Measurements from ENCODE around the gene TLCD2. TPM values are rescaled to one million over a fixed set of nuclear protein-coding genes. Genes with fewer than 3 reads are reported as not detected.
A peak's percentile ranks its signal among the peaks of the same experiment; 100 is the strongest.

TLCD2 gene
- total RNA-seq, 1 donor from 2014 or later = 0.09 TPM

DNA sequence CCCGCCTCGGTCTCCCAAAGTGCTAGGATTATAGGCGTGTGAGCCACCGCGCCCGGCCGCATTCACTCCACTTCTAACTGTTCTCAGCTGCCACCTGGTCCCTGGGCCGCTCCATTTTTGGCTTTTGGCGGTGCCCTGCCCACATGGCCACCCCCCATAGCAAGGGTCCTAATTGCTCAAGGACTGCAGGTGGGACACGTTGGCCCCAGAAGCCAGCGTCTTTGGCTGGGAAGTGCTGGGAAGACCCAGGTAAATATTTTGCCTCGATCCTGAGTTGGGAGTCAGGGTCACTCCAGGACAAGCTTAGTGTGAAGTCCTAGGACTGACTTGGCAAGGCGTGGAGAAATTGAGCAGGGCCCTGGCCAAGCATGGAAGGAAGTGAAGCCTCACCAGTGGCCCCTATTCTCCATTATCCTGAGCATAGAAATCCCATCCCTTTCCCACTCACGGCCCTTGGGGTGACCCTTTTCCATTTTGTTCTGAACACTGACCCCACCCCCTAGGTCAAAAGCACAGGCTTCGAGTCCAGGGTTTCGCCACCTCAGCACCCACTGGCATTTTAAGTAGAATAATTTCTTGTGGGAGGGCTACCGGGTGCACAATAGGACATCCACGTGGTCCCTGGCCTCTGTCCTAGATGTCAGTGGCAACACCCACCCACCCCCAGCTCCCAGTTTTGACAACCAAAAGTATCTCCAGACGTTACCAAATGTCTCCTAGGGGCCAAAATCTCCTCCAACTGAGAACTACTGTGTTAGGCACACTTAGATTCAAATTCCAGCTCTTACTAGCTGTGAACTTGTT, 8.4 kb upstream of the TLCD2 start:
- H3K27ac Mint-ChIP-seq = peak overlapping the region; percentile 96

DNA sequence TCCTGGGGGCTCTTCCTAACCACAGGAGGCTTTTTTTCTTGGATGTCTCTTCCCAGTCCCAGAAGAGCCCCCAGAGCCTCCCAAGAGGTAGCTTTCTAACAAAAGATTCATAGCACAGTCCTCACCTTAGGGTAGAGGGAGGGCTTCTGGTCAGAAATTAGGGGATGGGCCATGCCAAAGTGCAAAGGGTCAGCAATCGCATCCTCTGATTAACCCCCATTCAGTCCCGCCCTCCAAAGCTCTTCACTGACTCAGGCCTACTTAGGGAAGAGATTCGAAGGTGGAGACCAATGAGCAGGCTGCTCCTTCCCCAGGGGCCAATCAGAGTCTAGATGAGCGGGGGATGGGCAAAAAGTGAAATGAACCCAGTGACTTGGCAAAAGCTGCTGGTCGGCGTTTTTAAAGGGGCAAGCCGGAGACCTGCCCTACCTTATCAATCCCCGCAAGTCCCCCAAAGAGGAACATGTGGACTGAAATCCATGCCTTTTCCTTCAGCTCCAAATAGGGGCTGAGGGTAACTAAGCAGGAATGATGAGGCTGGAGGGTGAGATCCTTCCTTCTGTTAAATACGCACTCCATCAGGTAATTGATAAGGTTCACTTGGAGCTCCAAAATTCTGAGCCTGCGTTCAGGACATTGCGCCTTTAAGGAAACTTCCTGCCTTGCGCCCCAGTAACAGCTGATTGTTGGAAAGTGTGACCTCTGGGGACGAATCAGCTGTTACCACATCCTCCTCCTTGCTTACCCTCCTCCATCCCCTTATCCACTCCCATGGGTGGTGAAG, 6.9 kb upstream of the TLCD2 start:
- peak overlapping the region; percentile 95 for H3K4me3 Mint-ChIP-seq (ENCODE audit: low read depth)
- peak overlapping the region; percentile 96 for H3K27ac Mint-ChIP-seq
- H3K9me3 Mint-ChIP-seq = no peaks in the 10 kb centered on the region
- H3K36me3 Mint-ChIP-seq (ENCODE audit: low read depth) = peaks cover 13% of the 10 kb centered on the region
- peaks cover 13% of the 10 kb centered on the region for H3K27me3 Mint-ChIP-seq (ENCODE audit: low read depth)
- peaks cover 18% of the 10 kb centered on the region for H3K4me1 Mint-ChIP-seq (ENCODE audit: low read depth)
- intact Hi-C loops (cut with micrococcal nuclease) = loop anchor here (1.0 to 5.0 kb wide), 6 partner anchors 32 to 586 kb away; partner anchors contain the start of genes OVCA2, PRPF8, RILP and SMG6
- DNase-seq (ENCODE audit: low spot score) = peak; percentile 86

More for the DNA sequence above, 8.4 kb upstream of the TLCD2 start:
- peaks cover 6% of the 10 kb centered on the region for H3K27me3 Mint-ChIP-seq (ENCODE audit: low read depth)
- no peak for DNase-seq (ENCODE audit: low spot score)
- H3K4me1 Mint-ChIP-seq (ENCODE audit: low read depth) = peaks cover 26% of the 10 kb centered on the region
- no peaks in the 10 kb centered on the region for H3K36me3 Mint-ChIP-seq (ENCODE audit: low read depth)
- peak overlapping the region; percentile 95 for H3K4me3 Mint-ChIP-seq (ENCODE audit: low read depth)
- intact Hi-C loops (cut with micrococcal nuclease) = loop anchor here (5.0 kb wide), 1 partner anchor 324 kb away; the partner anchor contains the start of gene OVCA2
- no peaks in the 10 kb centered on the region for H3K9me3 Mint-ChIP-seq

DNA sequence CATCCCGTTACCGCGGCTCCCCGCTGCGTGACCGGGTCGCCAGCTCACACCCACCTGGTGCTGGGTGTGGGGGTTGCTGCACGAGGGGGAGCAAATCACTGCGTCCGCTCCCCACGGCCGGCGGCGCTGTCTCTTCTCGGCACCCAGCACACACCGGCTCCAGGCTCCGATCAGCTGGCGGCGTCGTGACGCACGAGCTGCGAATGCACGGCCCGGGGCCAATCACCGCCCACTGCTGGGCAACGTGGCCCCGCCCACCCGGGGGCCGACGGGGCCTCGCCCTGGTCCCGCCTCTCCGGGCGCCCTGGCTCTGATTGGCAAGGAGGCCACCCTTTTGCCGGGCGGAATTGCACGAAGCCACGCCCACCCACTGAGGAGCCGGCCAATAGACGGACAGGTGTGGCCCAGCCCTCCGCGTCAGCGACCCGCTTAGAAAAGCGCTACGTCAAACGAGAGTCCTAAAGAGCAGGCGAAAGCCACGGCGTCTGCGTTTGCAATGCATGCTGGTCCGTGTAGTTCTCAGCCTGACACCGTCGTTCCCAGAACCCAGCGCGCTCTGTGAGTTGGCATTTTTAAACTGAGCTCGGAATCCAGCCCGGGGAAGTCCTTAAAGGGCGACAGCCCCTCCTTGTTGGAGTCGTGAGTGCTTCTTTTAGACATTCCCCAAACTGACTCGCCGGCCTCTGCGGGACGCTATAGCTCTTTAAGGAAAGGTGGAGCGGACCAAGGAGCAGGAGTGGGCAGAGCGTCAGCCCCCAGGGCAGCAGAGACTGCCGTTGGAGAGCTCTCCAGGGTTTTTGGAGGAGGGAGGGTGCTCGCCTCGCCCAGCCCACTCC, 6.1 kb upstream of the TLCD2 start:
- Mint-ChIP-seq H3K4me1 (ENCODE audit: low read depth) (peaks cover 20% of the 10 kb centered on the region), H3K9me3 (no peaks in the 10 kb centered on the region), H3K27me3 (ENCODE audit: low read depth) (peaks cover 18% of the 10 kb centered on the region), H3K27ac (peak overlapping the region; percentile 96), H3K4me3 (ENCODE audit: low read depth) (peak overlapping the region; percentile 95), H3K36me3 (ENCODE audit: low read depth) (peaks cover 20% of the 10 kb centered on the region)
- intact Hi-C loops (cut with micrococcal nuclease) = loop anchor here (1.0 to 5.0 kb wide), 6 partner anchors 31 to 587 kb away; partner anchors contain the start of genes OVCA2, PRPF8, RILP and SMG6
- peak; percentile 100 for DNase-seq (ENCODE audit: low spot score)

DNA sequence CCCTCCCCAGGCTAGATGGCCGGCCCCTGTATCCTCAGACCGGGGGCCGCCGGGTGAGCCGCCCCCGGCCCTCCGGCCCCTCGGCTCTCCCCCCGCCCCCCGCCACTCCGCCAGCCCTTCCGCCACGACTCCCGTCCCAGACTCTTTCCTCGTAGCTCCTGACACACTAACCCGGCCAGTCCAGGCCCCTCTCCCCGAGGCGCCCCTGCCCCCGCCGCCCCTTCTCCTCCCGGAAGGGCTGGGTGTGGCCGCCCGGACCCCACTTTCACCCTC, 5.6 kb upstream of the TLCD2 start:
- Mint-ChIP-seq H3K27me3 (ENCODE audit: low read depth) (peaks cover 24% of the 10 kb centered on the region), H3K4me1 (ENCODE audit: low read depth) (peaks cover 18% of the 10 kb centered on the region)
- intact Hi-C loops (cut with micrococcal nuclease) = loop anchor here (1.0 to 5.0 kb wide), 6 partner anchors 31 to 587 kb away; partner anchors contain the start of genes OVCA2, PRPF8, RILP and SMG6

DNA sequence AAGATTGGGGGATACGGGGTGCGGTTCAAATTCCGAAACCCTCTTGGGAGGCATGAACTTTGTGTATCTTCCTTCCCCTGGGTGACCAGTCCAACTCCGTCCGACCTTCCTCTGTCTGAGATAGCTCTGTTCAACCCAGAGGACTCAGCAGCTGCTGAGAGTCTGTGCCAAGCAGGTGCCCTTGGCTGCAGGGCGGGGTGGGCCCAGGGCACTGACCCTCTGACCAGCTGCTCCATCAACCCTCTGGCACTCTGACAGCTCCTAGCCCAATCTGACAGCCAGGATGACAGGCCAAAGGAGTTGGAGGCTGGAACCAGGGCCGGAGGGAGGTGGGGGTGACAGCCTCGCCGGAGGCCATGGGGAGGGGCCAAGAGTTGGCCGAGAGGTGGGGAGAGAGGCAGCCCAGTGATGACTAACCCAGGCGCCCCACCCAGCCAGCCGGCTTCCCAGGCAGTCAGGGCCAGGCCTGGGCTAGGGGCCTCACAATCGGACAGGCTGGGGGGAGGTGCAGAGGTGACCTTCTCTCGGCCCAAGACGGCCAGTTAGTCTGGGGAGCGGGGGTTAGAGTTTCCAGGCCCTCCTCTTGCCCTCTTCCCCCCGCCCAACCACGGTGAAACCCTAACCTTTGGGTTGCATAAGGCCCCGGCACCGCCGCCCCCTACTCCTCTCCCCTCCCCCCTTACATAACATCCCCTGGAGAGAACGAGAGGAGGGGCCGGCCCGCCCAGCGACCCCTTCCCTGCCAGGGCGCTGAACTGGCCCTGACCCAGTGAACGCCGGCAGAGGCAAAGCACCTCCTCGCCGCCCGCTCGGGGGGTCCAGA, 5.0 kb upstream of the TLCD2 start:
- H3K36me3 Mint-ChIP-seq (ENCODE audit: low read depth) = peaks cover 20% of the 10 kb centered on the region
- H3K4me3 Mint-ChIP-seq (ENCODE audit: low read depth) = peak overlapping the region; percentile 68
- peaks cover 19% of the 10 kb centered on the region for H3K4me1 Mint-ChIP-seq (ENCODE audit: low read depth)
- intact Hi-C loops (cut with micrococcal nuclease) = loop anchor here (5.0 kb wide), 1 partner anchor 327 kb away; the partner anchor contains the start of gene OVCA2
- peaks cover 27% of the 10 kb centered on the region for H3K27me3 Mint-ChIP-seq (ENCODE audit: low read depth)
- no peaks in the 10 kb centered on the region for H3K9me3 Mint-ChIP-seq
- peak overlapping the region; percentile 22 for H3K27ac Mint-ChIP-seq
- DNase-seq (ENCODE audit: low spot score) = peak; percentile 39

More for the DNA sequence above, 5.6 kb upstream of the TLCD2 start:
- Mint-ChIP-seq H3K9me3 (no peaks in the 10 kb centered on the region), H3K27ac (no peak overlapping the region), H3K4me3 (ENCODE audit: low read depth) (peak overlapping the region; percentile 95), H3K36me3 (ENCODE audit: low read depth) (peaks cover 20% of the 10 kb centered on the region)
- no peak for DNase-seq (ENCODE audit: low spot score)

DNA sequence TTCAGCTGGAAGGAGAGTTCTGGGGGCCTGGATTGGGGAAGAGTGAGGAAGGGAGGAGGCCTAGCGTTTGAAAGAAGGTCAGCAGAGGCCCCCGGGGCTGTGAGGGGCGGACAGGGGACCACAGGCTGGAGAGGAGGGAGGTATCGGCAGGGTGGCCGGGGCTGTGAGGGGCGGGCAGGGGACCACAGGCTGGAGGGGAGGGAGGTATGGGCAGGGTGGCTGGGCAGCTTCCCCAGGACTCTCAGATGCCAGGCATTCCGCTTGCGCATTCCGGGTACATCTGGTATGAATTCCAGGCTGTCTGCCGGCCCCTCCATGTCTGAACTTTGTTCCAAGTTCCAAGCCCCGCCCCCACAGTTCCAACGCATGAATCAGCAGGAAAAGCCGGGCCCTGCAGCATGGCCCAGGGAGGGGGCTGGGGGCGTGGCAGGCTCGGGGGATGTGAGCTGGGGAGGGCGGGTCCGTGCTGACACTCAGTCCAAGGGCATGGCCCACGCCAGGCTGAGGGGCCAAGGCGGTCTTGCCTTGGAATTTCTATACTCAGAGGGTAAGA, 4.3 kb upstream of the TLCD2 start:
- Mint-ChIP-seq H3K36me3 (ENCODE audit: low read depth) (peaks cover 20% of the 10 kb centered on the region), H3K27ac (no peak overlapping the region), H3K4me1 (ENCODE audit: low read depth) (peaks cover 19% of the 10 kb centered on the region), H3K9me3 (no peaks in the 10 kb centered on the region), H3K27me3 (ENCODE audit: low read depth) (peaks cover 27% of the 10 kb centered on the region), H3K4me3 (ENCODE audit: low read depth) (peak overlapping the region; percentile 72)
- intact Hi-C loops (cut with micrococcal nuclease) = no loop called here
- no peak for DNase-seq (ENCODE audit: low spot score)

DNA sequence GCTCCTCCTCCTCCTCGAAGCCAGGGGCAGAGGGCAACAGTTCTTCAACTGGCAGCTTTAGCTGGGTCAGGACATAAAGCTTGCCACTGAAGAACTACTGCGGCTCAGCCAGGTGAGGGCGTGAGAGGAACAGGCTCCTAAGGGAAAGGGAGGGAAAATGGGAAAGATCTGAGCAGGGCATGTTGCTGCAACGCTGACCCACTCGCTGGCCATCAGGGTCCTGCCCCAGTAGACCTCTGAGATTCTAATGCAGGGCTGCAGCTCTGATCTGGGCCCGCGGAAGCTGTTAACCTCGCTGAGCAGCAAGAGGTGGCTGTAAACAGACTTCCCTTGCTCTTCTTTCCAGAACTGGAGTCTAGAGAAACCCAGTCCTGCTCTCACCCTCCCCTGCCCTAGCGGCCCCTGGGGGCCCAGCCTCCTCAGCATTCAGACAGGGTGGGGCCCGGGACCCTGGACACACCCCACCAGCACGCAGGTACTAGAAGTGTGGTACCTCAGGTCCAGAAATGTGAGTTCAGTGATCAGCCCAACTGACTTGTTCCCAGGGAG, 3.8 kb upstream of the TLCD2 start:
- Mint-ChIP-seq H3K27me3 (ENCODE audit: low read depth) (peaks cover 29% of the 10 kb centered on the region), H3K36me3 (ENCODE audit: low read depth) (peaks cover 20% of the 10 kb centered on the region), H3K27ac (no peak overlapping the region), H3K4me1 (ENCODE audit: low read depth) (peaks cover 19% of the 10 kb centered on the region), H3K4me3 (ENCODE audit: low read depth) (peak overlapping the region; percentile 72), H3K9me3 (no peaks in the 10 kb centered on the region)
- intact Hi-C loops (cut with micrococcal nuclease) = no loop called here
- DNase-seq (ENCODE audit: low spot score) = no peak

DNA sequence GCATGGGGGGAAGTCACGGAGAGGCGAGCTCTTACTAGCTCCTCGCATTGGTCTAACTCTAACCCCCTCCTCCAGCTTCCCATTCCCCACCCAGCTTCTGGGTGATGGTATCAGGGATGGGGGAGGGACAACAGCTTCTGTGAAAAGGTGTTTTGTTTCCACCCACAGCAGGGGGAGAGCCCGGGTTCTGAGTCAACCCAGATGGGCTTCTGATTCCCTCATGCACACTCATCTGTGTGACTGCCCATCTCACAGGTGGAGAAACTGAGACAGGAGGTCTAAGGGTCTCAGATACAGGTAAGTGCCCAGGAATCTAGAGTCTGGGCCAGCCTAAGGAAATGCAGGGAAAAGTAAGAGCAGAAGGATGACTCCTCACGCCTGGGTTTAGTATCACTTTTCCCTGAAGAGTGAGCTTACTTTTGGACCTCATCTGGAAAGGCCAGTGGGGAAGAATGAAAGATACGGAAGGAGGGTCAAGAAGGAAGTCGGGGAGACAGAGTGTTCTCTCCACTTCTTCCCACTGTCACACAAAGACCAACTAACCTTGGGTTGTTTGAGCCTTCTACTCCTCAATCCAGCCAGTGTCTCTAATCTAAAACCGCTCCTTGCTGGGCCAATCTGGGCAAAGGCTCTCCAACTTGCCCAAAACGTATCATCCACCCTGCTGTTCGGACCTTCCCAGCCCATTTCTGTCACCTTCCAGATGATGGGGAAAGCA, 3.1 kb upstream of the TLCD2 start:
- Mint-ChIP-seq H3K9me3 (no peaks in the 10 kb centered on the region), H3K4me3 (ENCODE audit: low read depth) (peak overlapping the region; percentile 51), H3K36me3 (ENCODE audit: low read depth) (peaks cover 20% of the 10 kb centered on the region), H3K27me3 (ENCODE audit: low read depth) (peaks cover 32% of the 10 kb centered on the region), H3K27ac (no peak overlapping the region), H3K4me1 (ENCODE audit: low read depth) (peaks cover 21% of the 10 kb centered on the region)
- no peak for DNase-seq (ENCODE audit: low spot score)
- intact Hi-C loops (cut with micrococcal nuclease) = no loop called here

DNA sequence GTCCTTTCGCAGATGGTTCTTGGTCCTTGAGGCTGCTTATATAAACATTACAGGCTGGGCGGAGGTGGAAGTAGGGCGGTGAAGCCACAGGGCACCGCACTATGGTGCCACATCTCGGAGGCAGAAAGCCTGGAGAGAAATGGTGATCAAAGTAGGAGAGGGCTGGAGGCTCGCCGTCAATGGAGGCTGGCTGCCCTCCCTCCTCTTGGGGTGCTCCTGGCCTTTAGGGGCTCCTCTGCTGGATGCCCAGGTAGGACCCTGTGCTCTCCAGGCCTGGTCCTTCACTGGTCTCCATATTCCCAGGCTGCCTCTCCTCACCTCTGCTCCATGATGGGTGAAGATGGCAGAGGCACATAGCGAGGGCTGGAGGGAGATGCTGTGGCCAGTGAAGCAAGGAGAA, 2.1 kb upstream of the TLCD2 start:
- no peak for DNase-seq (ENCODE audit: low spot score)
- H3K4me3 Mint-ChIP-seq (ENCODE audit: low read depth) = no peak overlapping the region
- H3K27me3 Mint-ChIP-seq (ENCODE audit: low read depth) = peaks cover 37% of the 10 kb centered on the region
- intact Hi-C loops (cut with micrococcal nuclease) = no loop called here
- peaks cover 20% of the 10 kb centered on the region for H3K36me3 Mint-ChIP-seq (ENCODE audit: low read depth)
- H3K27ac Mint-ChIP-seq = no peak overlapping the region
- peaks cover 16% of the 10 kb centered on the region for H3K4me1 Mint-ChIP-seq (ENCODE audit: low read depth)
- no peaks in the 10 kb centered on the region for H3K9me3 Mint-ChIP-seq

DNA sequence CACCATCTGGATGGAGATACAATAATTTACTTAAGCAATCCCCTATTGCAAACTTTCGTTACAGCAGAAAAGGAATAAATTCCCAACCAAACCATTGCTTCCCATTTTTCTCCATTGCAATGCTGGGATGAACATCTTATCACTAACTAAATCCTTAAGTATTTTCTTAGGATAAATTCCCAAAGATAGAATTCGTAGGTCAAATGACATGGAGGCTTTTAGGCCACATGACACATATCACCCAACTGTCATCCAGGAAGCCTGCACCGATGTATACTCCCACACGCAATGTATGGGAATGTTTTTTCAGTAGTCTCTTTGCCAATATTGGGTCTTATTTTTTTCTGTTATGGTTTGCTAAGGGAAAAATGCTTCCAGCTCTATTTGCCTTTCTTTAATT, 1.6 kb upstream of the TLCD2 start:
- Mint-ChIP-seq H3K27ac (no peak overlapping the region), H3K4me3 (ENCODE audit: low read depth) (peak overlapping the region; percentile 15)

More for the DNA sequence above, 1.6 kb upstream of the TLCD2 start:
- Mint-ChIP-seq H3K36me3 (ENCODE audit: low read depth) (peaks cover 20% of the 10 kb centered on the region), H3K9me3 (no peaks in the 10 kb centered on the region), H3K4me1 (ENCODE audit: low read depth) (peaks cover 18% of the 10 kb centered on the region), H3K27me3 (ENCODE audit: low read depth) (peaks cover 40% of the 10 kb centered on the region)
- intact Hi-C loops (cut with micrococcal nuclease) = no loop called here
- DNase-seq (ENCODE audit: low spot score) = no peak

Measured in activated T-helper 2 cell treated with anti-CD3 and anti-CD28 coated beads, Interferon-gamma antibody, Interleukin-2, Interleukin-4, amounts not matched to agents 10 μg/mL and 5 μg/mL and 100 μg/mL, durations not matched to agents 14 hours and 24 hours and 36 hours (primary cell).